ENCODE measurements around the gene ZFAND3.

The ZFAND3 gene

DNA sequence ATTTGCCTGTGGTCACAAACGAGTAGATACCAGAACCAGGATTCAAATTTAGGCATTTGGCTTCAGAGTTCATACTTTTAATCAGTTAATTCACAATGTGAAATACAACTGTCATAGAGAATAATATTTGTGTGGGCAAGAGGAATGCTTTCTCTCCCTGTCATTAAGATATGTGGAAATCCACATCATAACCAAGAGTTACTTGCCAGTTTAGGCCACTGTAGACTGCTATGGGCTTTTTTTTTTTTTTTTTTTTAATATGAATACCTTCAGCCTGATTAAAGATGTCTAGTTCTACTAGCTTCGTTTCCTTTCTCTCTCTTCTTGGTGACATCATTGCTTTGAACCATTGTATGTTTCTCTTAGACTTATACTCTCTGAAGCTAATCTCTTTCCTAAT, 244.9 kb downstream of the ZFAND3 start:
- DNase-seq (ENCODE audit: low spot score), result no peak
- Histone ChIP-seq H3K27ac (no peak overlapping the region), H3K4me3 (no peak overlapping the region)
- TF ChIP-seq, protein P1, sequence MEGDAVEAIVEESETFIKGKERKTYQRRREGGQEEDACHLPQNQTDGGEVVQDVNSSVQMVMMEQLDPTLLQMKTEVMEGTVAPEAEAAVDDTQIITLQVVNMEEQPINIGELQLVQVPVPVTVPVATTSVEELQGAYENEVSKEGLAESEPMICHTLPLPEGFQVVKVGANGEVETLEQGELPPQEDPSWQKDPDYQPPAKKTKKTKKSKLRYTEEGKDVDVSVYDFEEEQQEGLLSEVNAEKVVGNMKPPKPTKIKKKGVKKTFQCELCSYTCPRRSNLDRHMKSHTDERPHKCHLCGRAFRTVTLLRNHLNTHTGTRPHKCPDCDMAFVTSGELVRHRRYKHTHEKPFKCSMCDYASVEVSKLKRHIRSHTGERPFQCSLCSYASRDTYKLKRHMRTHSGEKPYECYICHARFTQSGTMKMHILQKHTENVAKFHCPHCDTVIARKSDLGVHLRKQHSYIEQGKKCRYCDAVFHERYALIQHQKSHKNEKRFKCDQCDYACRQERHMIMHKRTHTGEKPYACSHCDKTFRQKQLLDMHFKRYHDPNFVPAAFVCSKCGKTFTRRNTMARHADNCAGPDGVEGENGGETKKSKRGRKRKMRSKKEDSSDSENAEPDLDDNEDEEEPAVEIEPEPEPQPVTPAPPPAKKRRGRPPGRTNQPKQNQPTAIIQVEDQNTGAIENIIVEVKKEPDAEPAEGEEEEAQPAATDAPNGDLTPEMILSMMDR (IDR thresholded peaks at IDR 0.05), result no peak

DNA sequence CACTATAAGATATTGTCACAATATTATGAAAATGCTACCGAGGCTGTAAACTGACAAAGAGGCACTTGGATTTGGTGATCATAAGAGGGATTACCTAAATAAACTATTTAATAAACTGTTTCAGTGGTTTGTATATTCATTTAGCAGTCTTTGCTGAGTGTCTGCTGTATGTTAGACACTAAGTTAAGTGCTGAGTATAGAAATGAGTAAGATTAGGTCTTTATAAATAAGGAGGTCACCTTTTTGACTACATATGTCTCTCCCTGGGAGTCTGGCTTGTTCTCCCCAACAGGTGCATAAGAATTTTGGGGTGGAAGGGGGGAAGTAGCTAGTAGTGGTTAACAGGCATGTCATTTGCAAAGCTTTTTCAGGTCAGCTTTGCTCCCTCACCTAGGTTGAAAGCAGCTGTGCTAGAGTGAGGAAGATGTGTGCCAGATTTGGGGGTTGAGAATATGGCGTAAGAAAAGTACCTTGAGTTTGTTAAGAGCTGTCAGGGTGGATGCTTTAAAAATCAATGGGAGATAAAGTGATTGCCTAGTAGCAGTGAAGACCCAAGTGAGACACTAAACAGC, 246.3 kb downstream of the ZFAND3 start:
- TF ChIP-seq, protein P1 (IDR thresholded peaks at IDR 0.05), result no peak
- DNase-seq (ENCODE audit: low spot score), result no peak

DNA sequence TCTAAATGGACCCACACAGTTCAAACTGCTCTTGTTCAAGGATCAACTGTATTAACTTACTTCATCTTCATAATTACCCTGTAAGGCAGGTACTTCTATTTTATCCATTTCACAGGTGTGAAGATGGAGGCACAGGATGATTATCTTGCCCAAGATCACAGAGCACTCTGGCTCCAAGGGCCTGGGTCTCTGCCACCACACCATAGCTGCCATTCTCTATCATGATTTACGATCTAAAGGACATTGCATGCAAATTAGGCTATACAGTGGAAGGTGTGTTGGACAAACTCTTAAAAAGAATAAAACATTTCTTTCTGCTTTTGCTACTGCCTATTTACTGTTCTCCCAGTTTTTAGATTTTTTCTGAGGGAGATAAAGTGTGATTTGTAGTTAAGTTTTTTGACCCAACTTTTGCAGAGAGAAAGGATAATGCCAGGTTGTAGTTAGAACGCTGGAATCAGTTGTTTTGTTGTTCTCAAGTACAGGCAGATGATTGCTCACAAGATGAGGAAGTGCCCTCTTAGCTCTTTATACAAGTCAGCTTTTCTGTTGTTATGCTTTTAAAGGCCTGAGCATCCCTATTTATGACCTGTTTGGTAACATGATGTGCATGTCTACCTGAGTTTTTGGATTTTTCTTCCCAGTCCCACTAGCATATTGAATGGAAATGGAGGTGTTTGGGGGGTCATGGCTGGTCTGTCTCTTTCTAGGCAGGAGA, 247.9 kb downstream of the ZFAND3 start:
- TF ChIP-seq, protein P1 (IDR thresholded peaks at IDR 0.05), result no peak
- DNase-seq (ENCODE audit: low spot score), result no peak
- Histone ChIP-seq H3K4me3 (no peak overlapping the region), H3K27ac (no peak overlapping the region)

More for the DNA sequence above, 246.3 kb downstream of the ZFAND3 start:
- no peak overlapping the region for H3K4me3 ChIP-seq
- no peak overlapping the region for H3K27ac ChIP-seq

DNA sequence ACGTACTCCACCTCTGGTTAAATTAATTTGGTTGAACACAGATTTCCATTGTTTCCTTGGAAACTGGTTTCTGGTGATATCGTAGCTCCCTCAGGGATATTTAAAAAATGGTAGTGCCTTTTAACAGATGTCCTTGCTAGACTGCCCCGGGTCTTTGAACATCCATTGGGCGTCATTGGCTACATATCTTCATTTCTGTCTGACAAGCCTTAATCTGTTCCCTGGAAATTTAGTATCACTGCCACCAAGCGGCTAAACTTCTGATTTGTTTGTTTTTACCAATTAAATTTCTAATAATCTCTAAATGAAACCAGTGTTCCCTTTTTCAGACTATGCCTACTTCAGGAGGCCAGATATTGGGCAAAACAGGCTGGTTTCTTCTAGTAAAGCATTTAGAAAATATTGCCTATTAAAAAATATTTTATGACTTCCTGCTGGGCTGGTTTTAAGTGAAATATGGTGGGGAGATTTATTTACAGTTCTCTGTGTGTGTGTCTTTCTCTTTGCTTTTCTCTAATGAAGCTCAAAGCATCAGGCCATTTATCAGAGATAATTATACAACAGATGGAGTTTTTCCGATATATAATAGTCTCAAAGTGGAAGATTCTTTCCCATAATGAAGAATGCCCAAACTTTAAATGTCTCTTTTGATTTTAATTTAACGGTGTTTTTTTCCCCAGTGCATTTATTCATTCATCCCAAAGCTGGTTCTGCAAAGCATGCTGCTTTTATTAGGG, 249.5 kb downstream of the ZFAND3 start:
- DNase-seq (ENCODE audit: low spot score), result no peak
- Histone ChIP-seq H3K27ac (no peak overlapping the region), H3K4me3 (no peak overlapping the region)
- TF ChIP-seq, protein P1 (IDR thresholded peaks at IDR 0.05), result no peak

DNA sequence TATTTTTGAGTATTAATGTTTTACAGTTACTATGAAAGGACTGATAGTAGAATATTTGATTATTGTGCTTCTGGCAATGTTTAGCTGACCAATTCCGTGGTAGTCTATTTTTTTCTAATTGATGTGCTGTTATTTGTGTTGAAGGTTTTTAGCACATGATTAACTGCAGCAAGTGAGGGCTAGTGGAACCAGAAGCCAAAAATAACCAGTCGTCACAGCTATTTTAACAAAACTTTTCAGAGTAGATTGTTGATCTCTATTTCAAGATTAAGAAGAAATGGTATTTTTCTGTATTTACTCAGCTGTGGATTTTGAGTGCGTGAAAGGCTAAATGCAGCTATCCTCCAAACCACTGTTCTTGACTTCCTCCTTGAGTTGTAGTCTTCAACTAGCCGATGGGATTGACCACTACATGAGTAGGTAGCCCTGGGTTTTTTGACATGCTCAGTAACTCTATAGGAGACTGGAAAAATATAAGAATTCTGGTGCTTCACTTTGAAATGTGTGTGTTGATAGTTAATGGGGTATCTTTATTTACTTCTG, 258.0 kb downstream of the ZFAND3 start:
- H3K27ac ChIP-seq, result no peak overlapping the region
- TF ChIP-seq, protein P1 (IDR thresholded peaks at IDR 0.05), result no peak
- DNase-seq (ENCODE audit: low spot score), result no peak
- no peak overlapping the region for H3K4me3 ChIP-seq

DNA sequence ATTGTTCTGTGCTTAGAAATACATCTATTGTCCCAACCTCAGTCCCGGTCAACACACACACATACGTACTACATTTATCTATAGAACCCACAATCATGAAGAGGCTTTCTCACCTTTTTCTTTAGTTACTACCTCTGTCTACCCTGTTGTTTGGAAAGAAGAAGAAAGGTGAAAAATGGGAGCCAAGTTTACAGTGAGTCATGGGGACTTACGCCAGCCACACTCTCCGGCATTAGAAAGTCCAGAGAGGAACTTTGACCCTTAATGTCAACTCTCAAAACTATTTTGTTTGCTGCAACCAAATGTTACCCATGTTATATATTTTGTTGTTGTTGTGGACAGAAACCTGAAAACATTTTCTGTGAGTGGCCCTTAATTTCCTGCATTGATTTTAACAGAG, 259.1 kb downstream of the ZFAND3 start:
- H3K4me3 ChIP-seq, result no peak overlapping the region
- H3K27ac ChIP-seq, result no peak overlapping the region
- DNase-seq (ENCODE audit: low spot score), result no peak
- TF ChIP-seq, protein P1 (IDR thresholded peaks at IDR 0.05), result no peak
